Osteoblast (primary cell): ENCODE data around the gene FAM193A. TPM values are rescaled to one million over a fixed set of nuclear protein-coding genes. Genes with fewer than 3 reads are reported as not detected.
A peak's percentile ranks its signal among the peaks of the same experiment; 100 is the strongest.
"Not testable (repeated sequence)": the region's sequence is repeated elsewhere in the genome, so short reads cannot be mapped to it uniquely, and the experiment has no call there.

Experiments
- DNase-seq: peaks from one replicate; pipeline ENCODE4 v3.0.0; 2011; ENCODE audit warnings: low spot score, mixed read lengths; ENCODE audit not compliant: insufficient read length; ENCODE audit errors: missing footprints
- H2AFZ ChIP-seq: 2 replicates; pipeline ENCODE4 v1.6.0; 2011; ENCODE audit warnings: mild to moderate bottlenecking, low read length
- H3K27ac ChIP-seq: 2 replicates; pipeline ENCODE4 v1.5.1; 2011; ENCODE audit warnings: mild to moderate bottlenecking, low read depth, low read length, moderate library complexity
- H3K27me3 ChIP-seq: 2 replicates; pipeline ENCODE4 v1.6.0; 2012; ENCODE audit warnings: mild to moderate bottlenecking, control low read depth, inconsistent platforms, low read length, moderate library complexity; ENCODE audit not compliant: insufficient read depth
- H3K36me3 ChIP-seq: 2 replicates; pipeline ENCODE4 v1.5.1; 2011; ENCODE audit warnings: mild to moderate bottlenecking, low read length, control low read depth, moderate library complexity; ENCODE audit not compliant: insufficient read depth
- H3K4me1 ChIP-seq: 2 replicates; pipeline ENCODE4 v1.5.1; 2011; ENCODE audit warnings: mild to moderate bottlenecking, low read length, control low read depth, moderate library complexity; ENCODE audit not compliant: insufficient read depth
- H3K4me2 ChIP-seq: 2 replicates; pipeline ENCODE4 v1.6.0; 2011; ENCODE audit warnings: mild to moderate bottlenecking, low read length; ENCODE audit not compliant: insufficient read depth
- H3K4me3 ChIP-seq: fragments of 200-600 bp; sonication (generic); 3 replicates; pipeline ENCODE4 v1.5.1; 2012; ENCODE audit warnings: mild to moderate bottlenecking, low read length, inconsistent platforms; ENCODE audit not compliant: insufficient read depth
- H3K79me2 ChIP-seq: 2 replicates; pipeline ENCODE4 v1.6.0; 2012; ENCODE audit warnings: mild to moderate bottlenecking, low read length, control low read depth, inconsistent platforms; ENCODE audit not compliant: insufficient read depth
- H3K9me3 ChIP-seq: 2 replicates; pipeline ENCODE4 v1.5.1; 2011; ENCODE audit warnings: low read depth, low read length, control low read depth
- H4K20me1 ChIP-seq: 2 replicates; pipeline ENCODE4 v1.6.0; 2012; ENCODE audit warnings: mild to moderate bottlenecking, low read length, control low read depth; ENCODE audit not compliant: insufficient read depth
- CTCF ChIP-seq: IDR thresholded peaks from 2 replicates; pipeline ENCODE4 v1.5.1; 2011; ENCODE audit warnings: mild to moderate bottlenecking, low read depth, low read length, moderate library complexity; ENCODE audit errors: extremely low read depth
- total RNA-seq: library from RNA; depleted of rRNA; stranded (reverse); fragments of >200 nt; gene quantifications from 2 replicates; pipeline ENCODE4 v1.2.3, GENCODE V29; 2012

FAM193A gene
- total RNA-seq, 1 donor, result 23.2 TPM

GRCh38 chr4:2735869-2736268 lies 199.4 kb downstream of the FAM193A start:
- Histone ChIP-seq H3K4me3 (no peak overlapping the region), H3K36me3 (peaks cover 20% of the 10 kb centered on the region), H3K4me2 (no peak overlapping the region), H3K4me1 (no peaks in the 10 kb centered on the region), H3K9me3 (no peaks in the 10 kb centered on the region), H3K79me2 (no peaks in the 10 kb centered on the region), H2AFZ (no peak overlapping the region), H4K20me1 (no peaks in the 10 kb centered on the region), H3K27ac (no peak overlapping the region), H3K27me3 (no peaks in the 10 kb centered on the region)
- TF ChIP-seq CTCF, result no peak
- DNase-seq, result no peak

GRCh38 chr4:2738296-2738695 lies 201.8 kb downstream of the FAM193A start:
- not testable (repeated sequence) for H3K27me3 ChIP-seq, H3K4me2 ChIP-seq, H3K79me2 ChIP-seq, DNase-seq, H3K27ac ChIP-seq, H3K4me3 ChIP-seq, H2AFZ ChIP-seq, H3K9me3 ChIP-seq, H3K4me1 ChIP-seq, H4K20me1 ChIP-seq
- H3K36me3 ChIP-seq, result peaks cover 14% of the 10 kb centered on the region

- no peak overlapping the region for H3K4me3 ChIP-seq
- H3K36me3 ChIP-seq, result peaks cover 36% of the 10 kb centered on the region
- no peak overlapping the region for H2AFZ ChIP-seq
- no peaks in the 10 kb centered on the region for H3K27me3 ChIP-seq
- no peak for TF ChIP-seq CTCF
- no peak overlapping the region for H3K4me2 ChIP-seq
- peak; percentile 92 for DNase-seq
- H3K79me2 ChIP-seq, result peaks cover 2% of the 10 kb centered on the region
- H3K4me1 ChIP-seq, result peaks cover 14% of the 10 kb centered on the region
- peak overlapping the region; percentile 33 for H3K27ac ChIP-seq
- peaks cover 5% of the 10 kb centered on the region for H4K20me1 ChIP-seq
- H3K9me3 ChIP-seq, result no peaks in the 10 kb centered on the region
Observed at GRCh38 chr4:2741626-2742025, 205.2 kb downstream of the FAM193A start.

GRCh38 chr4:2742081-2742822 lies 205.8 kb downstream of the FAM193A start:
- Histone ChIP-seq H3K79me2 (peaks cover 2% of the 10 kb centered on the region), H4K20me1 (peaks cover 11% of the 10 kb centered on the region), H3K4me2 (no peak overlapping the region), H3K4me1 (peaks cover 17% of the 10 kb centered on the region), H3K27me3 (no peaks in the 10 kb centered on the region), H3K9me3 (no peaks in the 10 kb centered on the region), H3K36me3 (peaks cover 43% of the 10 kb centered on the region), H3K27ac (peak overlapping the region; percentile 33), H3K4me3 (no peak overlapping the region), H2AFZ (no peak overlapping the region)
- peak; percentile 32 for DNase-seq
- TF ChIP-seq CTCF, result no peak
